HEK293T (cell line): Measurements from ENCODE around the gene GTF2I.

Experiments used
- ARNT ChIP-seq: fragments of 450-650 bp; IDR thresholded peaks from 2 replicates; pipeline ENCODE4 v1.6.1; 2017; ENCODE audit warnings: mild to moderate bottlenecking
- BHLHE40 ChIP-seq: fragments of 450-650 bp; IDR thresholded peaks from 2 replicates; pipeline ENCODE4 v1.6.1; 2016; ENCODE audit warnings: mild to moderate bottlenecking, moderate library complexity, borderline replicate concordance
- ELF4 ChIP-seq: fragments of 450-650 bp; IDR thresholded peaks from 2 replicates; pipeline ENCODE4 v1.6.1; 2017; ENCODE audit warnings: antibody characterized with exemption
- FOXA1 ChIP-seq: fragments of 450-650 bp; IDR thresholded peaks from 2 replicates; pipeline ENCODE4 v1.6.1; 2016; ENCODE audit warnings: mild to moderate bottlenecking
- FOXK2 ChIP-seq: fragments of 450-650 bp; IDR thresholded peaks from 2 replicates; pipeline ENCODE4 v1.6.1; 2016; ENCODE audit warnings: mild to moderate bottlenecking
- FOXM1 ChIP-seq: fragments of 450-650 bp; IDR thresholded peaks from 2 replicates; pipeline ENCODE4 v1.6.1; 2017; ENCODE audit warnings: mild to moderate bottlenecking, borderline replicate concordance
- HDGF ChIP-seq: fragments of 450-650 bp; IDR thresholded peaks from 2 replicates; pipeline ENCODE4 v1.6.1; 2017; ENCODE audit warnings: antibody characterized with exemption, borderline replicate concordance
- LEF1 ChIP-seq: fragments of 450-650 bp; IDR thresholded peaks from 2 replicates; pipeline ENCODE4 v1.6.1; 2017; ENCODE audit warnings: mild to moderate bottlenecking, borderline replicate concordance
- NFRKB ChIP-seq: fragments of 450-650 bp; IDR thresholded peaks from 2 replicates; pipeline ENCODE4 v1.6.1; 2016; ENCODE audit warnings: mild to moderate bottlenecking, moderate library complexity
- SP1 ChIP-seq: fragments of 450-650 bp; IDR thresholded peaks from 2 replicates; pipeline ENCODE4 v1.6.1; 2017
- SUZ12 ChIP-seq: fragments of 450-650 bp; IDR thresholded peaks from 2 replicates; pipeline ENCODE4 v1.6.1; 2016; ENCODE audit warnings: mild to moderate bottlenecking
- TARDBP ChIP-seq: fragments of 450-650 bp; IDR thresholded peaks from 2 replicates; pipeline ENCODE4 v1.6.1; 2016
- ZNF384 ChIP-seq: fragments of 450-650 bp; IDR thresholded peaks from 2 replicates; pipeline ENCODE4 v1.6.1; 2016
- TF ChIP-seq, protein P1 (sequence below): fragments of 450-650 bp; IDR thresholded peaks from 2 replicates; pipeline ENCODE4 v1.6.1; 2016

DNA sequence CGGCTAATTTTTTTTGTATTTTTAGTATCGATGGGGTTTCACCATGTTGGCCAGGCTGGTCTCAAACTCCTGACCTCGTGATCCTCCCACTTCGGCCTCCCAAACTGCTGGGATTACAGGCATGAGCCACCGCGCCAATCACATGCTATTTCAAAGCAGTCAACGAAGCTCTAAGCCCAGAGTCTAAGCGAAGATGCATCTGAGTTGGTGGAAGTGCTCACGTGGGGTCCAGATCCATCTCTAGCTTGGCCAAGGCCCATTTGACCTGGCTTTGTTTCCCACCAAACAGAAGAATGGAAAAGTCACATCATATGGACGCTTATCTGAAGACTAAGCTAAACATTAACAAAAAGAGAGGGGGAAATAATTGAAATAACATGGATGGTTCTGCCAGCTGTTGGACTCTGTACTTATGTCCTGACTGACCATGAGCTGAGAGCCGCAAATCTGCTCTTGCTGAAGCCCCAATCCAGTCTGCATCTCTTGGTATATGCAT, 3.8 kb upstream of the GTF2I start:
- TF ChIP-seq TARDBP (no peak), SP1 (no peak), SUZ12 (no peak), BHLHE40 (no peak), ELF4 (no peak), FOXA1 (no peak), LEF1 (no peak), HDGF (no peak), FOXK2 (no peak), FOXM1 (no peak), ARNT (no peak), NFRKB (no peak), ZNF384 (no peak)
- TF ChIP-seq, protein P1, sequence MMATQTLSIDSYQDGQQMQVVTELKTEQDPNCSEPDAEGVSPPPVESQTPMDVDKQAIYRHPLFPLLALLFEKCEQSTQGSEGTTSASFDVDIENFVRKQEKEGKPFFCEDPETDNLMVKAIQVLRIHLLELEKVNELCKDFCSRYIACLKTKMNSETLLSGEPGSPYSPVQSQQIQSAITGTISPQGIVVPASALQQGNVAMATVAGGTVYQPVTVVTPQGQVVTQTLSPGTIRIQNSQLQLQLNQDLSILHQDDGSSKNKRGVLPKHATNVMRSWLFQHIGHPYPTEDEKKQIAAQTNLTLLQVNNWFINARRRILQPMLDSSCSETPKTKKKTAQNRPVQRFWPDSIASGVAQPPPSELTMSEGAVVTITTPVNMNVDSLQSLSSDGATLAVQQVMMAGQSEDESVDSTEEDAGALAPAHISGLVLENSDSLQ = no peak
